Caco-2 (cell line): Measurements from ENCODE around the gene GSG1L. TPM values are rescaled to one million over a fixed set of nuclear protein-coding genes. Genes with fewer than 3 reads are reported as not detected.

ENCODE experiments used
- BruUV-seq: library from RNA; stranded (reverse); fragments of 400-500 nt; replicated peaks from 2 replicates; lab custom pipeline; 2021; lab: Mats Ljungman, UMichigan
- CTCF ChIA-PET: fragments of 300-600 bp; sonication (Branson Sonifier 250); formaldehyde crosslinking; loops from one replicate; lab custom pipeline; 2022; ENCODE audit warnings: antibody characterized with exemption; lab: Charles Lee
- POLR2A ChIA-PET: fragments of 300-600 bp; sonication (Branson Sonifier 250); formaldehyde crosslinking; loops from one replicate; lab custom pipeline; 2022; ENCODE audit warnings: antibody characterized with exemption; lab: Charles Lee
- DNase-seq, 2 experiments: peaks; one replicate each; pipeline versions ENCODE4 v3.0.0 to v3.0.0-alpha.2; 2020 to 2022
- H3K27me3 ChIP-seq: replicated peaks from 2 replicates; pipeline ENCODE4 v1.6.0; 2011; ENCODE audit warnings: low read length; ENCODE audit not compliant: control insufficient read depth, insufficient read depth
- H3K36me3 ChIP-seq: 2 replicates; pipeline ENCODE4 v1.5.1; 2011; ENCODE audit warnings: low read length; ENCODE audit not compliant: control insufficient read depth, insufficient read depth
- H3K4me1 ChIP-seq: fragments of 250-450 bp; sonication (Bioruptor Pico); 2 replicates; pipeline ENCODE4 v1.5.1; 2020; ENCODE audit warnings: mild to moderate bottlenecking
- H3K4me3 ChIP-seq: 2 replicates; pipeline ENCODE4 v1.5.1; 2011; ENCODE audit warnings: low read depth, mild to moderate bottlenecking, control low read depth, low read length
- H3K9me3 ChIP-seq: fragments of 250-450 bp; sonication (Bioruptor Pico); 2 replicates; pipeline ENCODE4 v1.5.1; 2020; ENCODE audit warnings: mild to moderate bottlenecking, moderate library complexity
- H3K27ac Mint-ChIP-seq: one replicate; pipeline ENCODE4 v1.8.0; 2022; ENCODE audit warnings: mixed read lengths; ENCODE audit not compliant: unreplicated experiment
- H3K27me3 Mint-ChIP-seq: one replicate; pipeline ENCODE4 v1.8.0; 2022; ENCODE audit warnings: mixed read lengths; ENCODE audit not compliant: insufficient read depth, unreplicated experiment
- H3K36me3 Mint-ChIP-seq: one replicate; pipeline ENCODE4 v1.8.0; 2022; ENCODE audit warnings: mild to moderate bottlenecking, mixed read lengths; ENCODE audit not compliant: insufficient read depth, unreplicated experiment
- H3K4me1 Mint-ChIP-seq: one replicate; pipeline ENCODE4 v1.8.0; 2022; ENCODE audit warnings: low read depth, mixed read lengths; ENCODE audit not compliant: unreplicated experiment
- H3K4me3 Mint-ChIP-seq: one replicate; pipeline ENCODE4 v1.8.0; 2022; ENCODE audit warnings: mild to moderate bottlenecking, moderate library complexity, mixed read lengths; ENCODE audit not compliant: unreplicated experiment
- H3K9me3 Mint-ChIP-seq: one replicate; pipeline ENCODE4 v1.8.0; 2022; ENCODE audit warnings: mixed read lengths; ENCODE audit not compliant: unreplicated experiment
- intact Hi-C: fragments of 100-400 bp; cut with micrococcal nuclease; formaldehyde crosslinking; loops from one replicate; pipeline ENCODE4 v1.10.0; 2022; ENCODE audit not compliant: unreplicated experiment
- total RNA-seq: library from RNA; stranded (reverse); gene quantifications from 2 replicates; pipeline ENCODE4 v1.2.3, GENCODE V29; 2022
- TF ChIP-seq, protein P1 (sequence below), 2 experiments: fragments of 200-600 bp in 1 of 2; IDR thresholded peaks; 1 replicate in 1 of 2; 2 replicates in 1 of 2; pipeline versions ENCODE4 v1.5.1 to v1.8.0; 2011 to 2022; ENCODE audit warnings: antibody characterized with exemption in 1 of 2, control low read depth in 1 of 2, inconsistent platforms in 1 of 2, low read depth in 1 of 2, low read length in 1 of 2, mild to moderate bottlenecking in 1 of 2, moderate library complexity in 1 of 2; ENCODE audit not compliant: insufficient read depth in 1 of 2, severe bottlenecking in 1 of 2, unreplicated experiment in 1 of 2

The GSG1L gene
- total RNA-seq, 1 experiment from 2014 or later, result not detected

DNA sequence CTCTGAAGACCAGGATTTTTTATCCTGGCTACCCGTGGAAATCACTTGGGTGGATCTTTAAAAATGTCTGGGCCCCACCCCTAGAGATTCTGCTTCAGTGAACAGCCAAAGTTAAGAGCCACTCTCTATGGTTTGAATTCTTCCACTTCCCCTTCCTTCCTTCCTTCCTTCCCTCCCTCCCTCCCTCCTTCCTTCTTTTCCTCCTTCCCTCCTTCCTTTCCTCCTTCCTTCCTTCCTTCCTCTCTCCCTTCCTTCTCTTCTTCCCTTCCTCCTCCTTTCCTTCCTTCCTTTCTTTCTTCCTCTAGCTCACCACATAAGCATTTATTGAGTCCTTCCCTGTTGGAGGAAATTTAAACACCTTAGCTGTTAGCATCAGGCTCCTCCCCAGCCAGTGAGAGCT, 310.0 kb downstream of the GSG1L start:
- TF ChIP-seq, protein P1, sequence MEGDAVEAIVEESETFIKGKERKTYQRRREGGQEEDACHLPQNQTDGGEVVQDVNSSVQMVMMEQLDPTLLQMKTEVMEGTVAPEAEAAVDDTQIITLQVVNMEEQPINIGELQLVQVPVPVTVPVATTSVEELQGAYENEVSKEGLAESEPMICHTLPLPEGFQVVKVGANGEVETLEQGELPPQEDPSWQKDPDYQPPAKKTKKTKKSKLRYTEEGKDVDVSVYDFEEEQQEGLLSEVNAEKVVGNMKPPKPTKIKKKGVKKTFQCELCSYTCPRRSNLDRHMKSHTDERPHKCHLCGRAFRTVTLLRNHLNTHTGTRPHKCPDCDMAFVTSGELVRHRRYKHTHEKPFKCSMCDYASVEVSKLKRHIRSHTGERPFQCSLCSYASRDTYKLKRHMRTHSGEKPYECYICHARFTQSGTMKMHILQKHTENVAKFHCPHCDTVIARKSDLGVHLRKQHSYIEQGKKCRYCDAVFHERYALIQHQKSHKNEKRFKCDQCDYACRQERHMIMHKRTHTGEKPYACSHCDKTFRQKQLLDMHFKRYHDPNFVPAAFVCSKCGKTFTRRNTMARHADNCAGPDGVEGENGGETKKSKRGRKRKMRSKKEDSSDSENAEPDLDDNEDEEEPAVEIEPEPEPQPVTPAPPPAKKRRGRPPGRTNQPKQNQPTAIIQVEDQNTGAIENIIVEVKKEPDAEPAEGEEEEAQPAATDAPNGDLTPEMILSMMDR (IDR thresholded peaks at IDR 0.05; ENCODE audit: insufficient read depth in 1 of 2, low read depth in 1 of 2, low read length in 1 of 2, severe bottlenecking in 1 of 2, unreplicated experiment in 1 of 2), result no peak
- H3K9me3 Mint-ChIP-seq, result no peaks in the 10 kb centered on the region
- no peaks in the 10 kb centered on the region for H3K4me1 ChIP-seq
- peaks cover 6% of the 10 kb centered on the region for H3K36me3 Mint-ChIP-seq
- H3K27ac Mint-ChIP-seq, result no peak overlapping the region
- CTCF ChIA-PET, result no interaction called here
- no peak overlapping the region for H3K4me3 Mint-ChIP-seq
- peaks cover 6% of the 10 kb centered on the region for H3K4me1 Mint-ChIP-seq
- BruUV-seq, result no TSS peak
- POLR2A ChIA-PET, result no interaction called here
- no peak for DNase-seq
- H3K27me3 Mint-ChIP-seq, result no peaks in the 10 kb centered on the region
- no peaks in the 10 kb centered on the region for H3K9me3 ChIP-seq
- intact Hi-C loops, result no loop called here
- no peaks in the 10 kb centered on the region for H3K27me3 ChIP-seq
- H3K36me3 ChIP-seq, result no peaks in the 10 kb centered on the region
- H3K4me3 ChIP-seq, result no peak overlapping the region

DNA sequence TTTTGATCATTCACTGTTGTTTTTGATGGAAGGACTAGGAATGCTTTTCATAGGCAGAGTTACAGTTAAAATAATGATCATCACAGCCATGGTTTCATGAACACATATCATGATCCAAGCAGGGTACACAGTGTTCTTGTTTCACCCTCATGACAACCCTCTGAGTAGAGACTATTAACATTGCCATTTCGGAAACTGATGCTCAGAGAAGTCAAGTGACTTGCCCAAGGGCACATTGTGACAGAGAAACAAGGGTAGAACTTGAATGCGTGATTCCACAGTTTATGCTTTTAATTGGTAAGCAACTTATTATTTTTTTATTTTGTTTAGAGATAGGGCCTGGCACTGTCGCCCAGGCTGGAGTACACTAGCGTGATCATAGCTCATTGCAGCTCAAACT, 311.3 kb downstream of the GSG1L start:
- Histone ChIP-seq H3K36me3 (no peaks in the 10 kb centered on the region), H3K27me3 (no peaks in the 10 kb centered on the region), H3K9me3 (no peaks in the 10 kb centered on the region), H3K4me1 (no peaks in the 10 kb centered on the region), H3K4me3 (no peak overlapping the region)
- BruUV-seq, result no TSS peak
- Mint-ChIP-seq H3K4me1 (peaks cover 7% of the 10 kb centered on the region), H3K27me3 (no peaks in the 10 kb centered on the region), H3K27ac (no peak overlapping the region), H3K9me3 (no peaks in the 10 kb centered on the region), H3K4me3 (no peak overlapping the region), H3K36me3 (peaks cover 6% of the 10 kb centered on the region)
- TF ChIP-seq, protein P1 (IDR thresholded peaks at IDR 0.05; ENCODE audit: insufficient read depth in 1 of 2, low read depth in 1 of 2, low read length in 1 of 2, severe bottlenecking in 1 of 2, unreplicated experiment in 1 of 2), result no peak
- DNase-seq, result no peak
- intact Hi-C loops, result no loop called here
- CTCF ChIA-PET, result no interaction called here
- POLR2A ChIA-PET, result no interaction called here

DNA sequence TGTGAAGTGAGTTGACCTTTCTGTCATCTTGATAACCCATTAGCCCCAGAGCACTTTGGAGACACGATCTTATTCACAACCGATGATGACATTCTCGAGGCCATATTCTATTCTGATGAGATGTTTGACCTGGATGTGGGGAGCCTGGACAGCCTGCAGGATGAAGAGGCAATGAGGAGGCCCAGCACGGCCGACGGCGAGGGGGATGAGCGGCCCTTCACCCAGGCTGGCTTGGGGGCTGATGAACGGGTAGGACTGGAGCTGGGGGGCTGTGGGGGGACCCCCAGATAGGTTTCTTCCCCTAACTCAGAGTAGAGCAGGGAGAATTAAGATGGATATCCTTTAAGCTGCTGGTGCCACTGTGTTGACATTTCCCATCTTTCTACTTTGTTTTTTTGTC, 311.8 kb downstream of the GSG1L start:
- no peak for DNase-seq
- no TSS peak for BruUV-seq
- H3K4me1 Mint-ChIP-seq, result peaks cover 7% of the 10 kb centered on the region
- CTCF ChIA-PET, result no interaction called here
- Histone ChIP-seq H3K27me3 (no peaks in the 10 kb centered on the region), H3K4me3 (no peak overlapping the region), H3K4me1 (no peaks in the 10 kb centered on the region), H3K36me3 (no peaks in the 10 kb centered on the region), H3K9me3 (no peaks in the 10 kb centered on the region)
- H3K27ac Mint-ChIP-seq, result no peak overlapping the region
- H3K4me3 Mint-ChIP-seq, result no peak overlapping the region
- TF ChIP-seq, protein P1 (IDR thresholded peaks at IDR 0.05; ENCODE audit: insufficient read depth in 1 of 2, low read depth in 1 of 2, low read length in 1 of 2, severe bottlenecking in 1 of 2, unreplicated experiment in 1 of 2), result no peak
- POLR2A ChIA-PET, result no interaction called here
- H3K36me3 Mint-ChIP-seq, result peaks cover 6% of the 10 kb centered on the region
- no peaks in the 10 kb centered on the region for H3K27me3 Mint-ChIP-seq
- H3K9me3 Mint-ChIP-seq, result no peaks in the 10 kb centered on the region
- intact Hi-C loops, result no loop called here
